Stimulated activated CD8-positive, alpha-beta memory T cell treated with anti-CD3 and anti-CD28 coated beads, Interleukin-15, amount 100 ng/mL, for 48 hours (primary cell): Measurements from ENCODE around the gene GTF2IRD1.
"Not testable (repeated sequence)": the region's sequence is repeated elsewhere in the genome, so short reads cannot be mapped to it uniquely, and the experiment has no call there.

Source experiments
- DNase-seq, 2 donors: peaks; one replicate each; pipeline ENCODE4 v3.0.0-alpha.2; 2020; ENCODE audit warnings: low read depth in 2 of 2

GTF2IRD1 gene

DNA sequence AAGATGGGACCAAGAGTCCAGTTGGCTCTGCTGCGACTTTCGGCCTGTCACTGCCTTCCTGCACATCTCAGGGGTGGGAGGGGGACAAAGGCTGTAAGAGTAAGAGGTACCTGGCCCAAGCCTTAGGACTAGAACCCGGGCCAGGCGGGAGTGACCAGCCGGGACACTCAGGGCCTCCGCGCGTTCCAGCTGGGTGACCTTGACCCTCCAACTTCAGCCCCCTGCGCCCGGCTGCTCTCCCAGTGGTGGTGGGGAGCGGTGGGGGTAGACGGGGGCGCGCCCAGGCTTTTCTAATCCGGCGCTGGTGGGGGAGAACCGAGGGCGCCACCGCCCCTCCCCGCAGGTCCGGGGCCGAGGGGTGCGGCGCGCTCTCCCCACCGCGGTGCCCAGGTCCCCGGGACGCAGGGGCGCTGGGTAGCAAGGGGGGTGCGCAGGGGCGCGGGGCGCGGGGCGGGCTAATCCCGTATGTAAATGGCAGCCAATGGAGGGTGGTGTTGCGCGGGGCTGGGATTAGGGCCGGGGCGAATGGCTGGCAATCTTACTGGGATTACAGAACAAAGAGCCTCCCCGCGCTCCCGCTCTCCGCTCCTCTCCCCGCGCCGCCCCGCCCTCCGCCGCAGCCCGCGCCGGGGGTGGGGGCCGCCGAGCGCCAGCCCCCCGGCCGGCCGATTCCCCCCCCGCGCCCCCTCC is at the start of gene GTF2IRD1:
GTF2IRD1 (plus strand) TSS at position 585 of the 690 bp plus-strand sequence. CDS start 54,175 bp downstream, outside the sequence.
- peak in 1 of 2 donors; percentile 27 for DNase-seq

GRCh38 chr7:74404388-74404700 is 49.4 kb upstream of the GTF2IRD1 start:
- no peak for DNase-seq

GRCh38 chr7:74404741-74405140 is 49.0 kb upstream of the GTF2IRD1 start:
- no peak for DNase-seq

DNA sequence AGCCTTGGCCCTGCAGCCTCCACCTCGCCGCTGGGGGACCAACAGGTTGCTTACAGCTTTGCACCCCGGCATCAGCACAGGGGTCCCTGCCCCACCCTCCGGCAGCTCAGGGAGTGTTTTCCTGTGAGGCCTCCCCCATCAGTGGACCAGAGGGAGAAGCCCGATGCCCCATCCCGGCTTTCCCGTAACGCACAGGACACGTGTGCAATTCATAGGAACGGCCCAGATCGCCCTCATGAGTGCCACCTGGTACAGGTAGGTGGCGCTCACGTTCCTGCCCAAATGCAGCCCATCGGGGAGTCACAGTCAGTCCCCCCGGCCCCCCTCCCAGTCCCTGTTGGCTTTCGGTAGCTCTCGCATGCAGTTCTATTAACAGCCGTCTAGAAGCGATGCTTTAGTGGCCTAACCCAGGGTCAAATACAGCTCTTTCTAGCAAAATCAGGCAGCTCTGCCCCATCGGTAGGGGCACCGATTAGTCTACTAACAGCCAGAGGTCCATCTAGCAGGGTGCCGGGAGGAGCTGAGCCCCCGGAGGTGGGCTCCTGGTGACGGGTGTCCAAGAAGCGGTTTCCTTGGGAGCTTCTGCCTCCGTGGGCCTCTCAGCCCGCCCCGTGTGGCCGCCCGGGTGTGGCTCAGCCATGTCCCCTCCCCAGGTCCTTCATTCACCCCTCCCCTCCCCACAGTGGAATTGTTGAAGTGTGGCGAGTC is 48.4 kb upstream of the GTF2IRD1 start:
- DNase-seq = no peak

DNA sequence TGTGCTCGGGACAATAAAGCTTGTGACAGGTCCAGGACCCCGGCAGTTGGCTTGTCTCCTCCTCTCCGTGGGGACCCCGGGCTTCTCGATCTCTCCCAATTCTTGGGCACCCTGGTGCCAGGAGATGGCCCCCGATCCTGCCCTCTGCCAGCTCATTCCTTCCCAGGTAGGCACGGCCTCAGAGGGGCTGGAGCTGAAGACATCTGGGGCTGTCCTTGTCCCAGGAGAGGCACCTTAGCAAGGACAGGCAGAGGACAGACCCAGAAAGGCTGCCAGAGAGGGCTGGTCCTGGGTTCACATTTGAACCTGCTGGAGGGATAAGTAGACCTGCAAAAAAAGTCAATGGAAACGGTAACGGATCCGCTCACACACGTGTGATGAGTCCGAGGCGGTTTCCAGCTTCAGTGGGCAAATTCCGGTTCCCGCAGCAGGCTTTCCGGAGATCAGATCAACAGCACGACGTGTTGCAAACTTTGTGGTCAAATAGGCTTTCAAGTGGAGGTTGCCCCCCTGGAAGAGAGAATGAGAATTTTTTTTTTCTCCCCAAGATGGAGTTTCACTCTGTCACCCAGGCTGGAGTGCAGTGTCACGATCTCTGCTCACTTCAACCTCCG is 47.7 kb upstream of the GTF2IRD1 start:
- no peak for DNase-seq

- no peak for DNase-seq
These were observed 45.7 kb upstream of the GTF2IRD1 start for GRCh38 chr7:74407958-74408357.

DNA sequence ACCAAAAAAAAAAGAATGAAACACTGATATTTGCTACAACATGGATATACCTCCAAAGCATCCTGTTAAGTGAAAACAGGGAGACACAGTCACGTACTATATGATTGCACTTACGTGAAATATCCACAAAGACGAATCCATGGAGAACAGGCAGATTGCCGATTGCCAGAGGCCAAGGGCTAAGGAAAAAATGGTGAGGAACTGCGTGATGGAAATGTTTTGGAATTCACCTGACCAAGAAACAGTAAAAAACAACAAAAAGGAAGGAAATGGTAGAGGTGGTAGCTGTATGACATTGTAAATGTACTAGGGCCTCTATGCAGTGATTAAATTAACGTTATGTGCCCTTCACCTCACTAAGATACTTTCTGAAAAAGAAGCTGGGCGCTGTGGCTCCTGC is 44.1 kb upstream of the GTF2IRD1 start:
- no peak for DNase-seq

DNA sequence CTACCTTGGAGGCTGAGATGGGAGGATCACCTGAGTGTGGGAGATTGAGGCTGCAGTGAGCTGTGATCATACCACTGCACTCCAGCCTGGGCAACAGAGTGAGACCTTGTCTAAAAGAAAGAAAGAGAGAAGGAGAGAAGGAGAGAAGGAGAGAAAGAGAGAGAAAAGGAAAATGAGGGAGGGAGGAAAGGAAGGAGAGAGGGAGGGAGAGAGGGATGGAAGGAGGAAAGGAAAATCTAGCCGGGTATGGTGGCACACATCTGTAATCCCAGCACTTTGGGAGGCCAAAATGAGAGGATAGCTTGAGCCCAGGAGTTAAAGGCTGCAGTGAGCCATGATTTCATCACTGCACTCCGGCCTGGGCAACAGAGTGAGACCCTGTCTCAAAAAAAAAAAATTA is 42.9 kb upstream of the GTF2IRD1 start:
- no peak for DNase-seq

DNA sequence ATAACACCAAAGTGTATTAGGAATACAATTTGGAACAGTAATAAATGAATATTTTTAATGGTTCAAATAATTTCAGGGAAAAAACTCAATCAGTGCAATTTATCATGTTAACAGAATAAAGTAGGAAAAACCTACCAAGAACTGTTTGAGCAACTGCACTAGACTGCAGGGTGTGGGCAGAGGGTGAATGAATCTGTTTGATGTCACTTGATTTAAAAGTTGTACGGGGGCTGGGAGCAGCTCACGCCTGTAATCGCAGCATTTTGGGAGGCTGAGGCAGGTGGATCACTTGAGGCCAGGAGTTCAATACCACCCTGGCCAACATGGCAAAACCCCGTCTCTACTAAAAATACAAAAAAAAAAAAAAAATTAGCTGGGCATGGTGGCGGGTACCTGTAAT is 42.1 kb upstream of the GTF2IRD1 start:
- not testable (repeated sequence) for DNase-seq

DNA sequence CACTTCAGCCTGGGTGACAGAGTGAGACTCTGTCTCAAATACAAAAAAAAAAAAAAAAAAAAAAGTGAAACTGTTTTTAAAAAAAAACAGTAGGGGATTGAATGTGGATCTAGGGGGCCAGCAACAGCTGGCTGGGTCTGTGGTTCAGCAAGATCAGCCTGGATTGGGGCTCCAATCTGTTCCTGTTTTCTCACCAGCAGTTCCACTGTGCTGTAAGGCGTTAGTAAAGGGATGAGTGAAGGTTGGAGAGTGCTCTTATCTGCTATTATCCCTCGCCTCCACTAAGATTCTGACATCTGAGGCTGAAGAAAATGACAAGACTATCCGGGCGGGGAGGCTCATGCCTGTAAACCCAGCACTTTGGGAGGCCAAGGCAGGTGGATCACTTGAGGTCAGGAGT is 41.6 kb upstream of the GTF2IRD1 start:
- DNase-seq = no peak

- no peak for DNase-seq
These were observed 41.1 kb upstream of the GTF2IRD1 start for GRCh38 chr7:74412603-74413002.

GRCh38 chr7:74414595-74415333 is 38.9 kb upstream of the GTF2IRD1 start:
- DNase-seq = not testable (repeated sequence)

DNA sequence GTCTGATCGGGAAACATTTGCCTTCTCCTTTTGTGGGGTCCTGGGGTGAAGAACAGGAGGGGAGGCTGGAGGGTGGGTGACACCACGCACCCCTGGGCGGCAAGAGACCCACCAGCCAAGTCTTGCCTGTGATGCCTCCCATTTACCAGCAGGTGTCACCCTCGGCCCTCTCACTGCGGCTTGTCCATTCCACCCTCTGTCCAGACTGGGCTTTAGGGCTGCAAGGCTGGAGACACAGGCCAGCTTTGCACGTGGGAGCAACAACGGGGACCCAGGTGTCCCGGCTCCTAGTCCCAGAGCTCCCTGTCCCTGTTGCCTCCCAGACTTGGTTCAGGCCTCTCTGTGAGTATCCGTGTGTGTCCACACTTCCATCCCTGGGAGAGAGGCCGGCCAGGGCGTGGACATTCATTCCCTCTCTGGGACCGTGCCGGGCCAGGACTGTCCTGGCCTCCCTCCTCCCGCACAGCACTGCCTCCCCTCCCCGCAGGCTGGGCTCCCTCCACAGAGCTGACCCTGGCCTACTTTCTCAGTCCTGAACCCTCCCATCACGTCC is 36.2 kb upstream of the GTF2IRD1 start:
- DNase-seq = peak; percentile 5 to 20

DNA sequence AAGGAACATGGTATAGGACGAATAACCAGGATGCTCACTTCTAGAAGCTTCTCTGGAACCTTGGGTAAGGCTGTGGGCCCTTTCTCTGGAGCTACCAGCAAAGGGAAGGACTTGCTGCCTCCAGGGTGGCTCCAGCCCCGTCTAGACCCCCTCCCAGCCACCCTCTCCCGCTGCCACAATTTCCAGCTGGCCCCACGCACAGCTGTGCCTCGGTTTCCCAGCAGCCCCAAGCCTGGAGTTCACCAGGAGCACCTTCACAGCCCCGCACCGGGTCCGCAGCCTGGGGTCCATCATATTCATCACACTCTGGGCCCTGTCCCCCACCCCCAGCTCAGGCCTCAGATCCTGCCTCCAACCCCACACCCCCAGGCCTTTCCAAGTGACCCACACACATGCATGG is 35.6 kb upstream of the GTF2IRD1 start:
- DNase-seq = no peak

GRCh38 chr7:74418538-74418937 is 35.2 kb upstream of the GTF2IRD1 start:
- no peak for DNase-seq

GRCh38 chr7:74419232-74419631 is 34.5 kb upstream of the GTF2IRD1 start:
- DNase-seq = not testable (repeated sequence)

DNA sequence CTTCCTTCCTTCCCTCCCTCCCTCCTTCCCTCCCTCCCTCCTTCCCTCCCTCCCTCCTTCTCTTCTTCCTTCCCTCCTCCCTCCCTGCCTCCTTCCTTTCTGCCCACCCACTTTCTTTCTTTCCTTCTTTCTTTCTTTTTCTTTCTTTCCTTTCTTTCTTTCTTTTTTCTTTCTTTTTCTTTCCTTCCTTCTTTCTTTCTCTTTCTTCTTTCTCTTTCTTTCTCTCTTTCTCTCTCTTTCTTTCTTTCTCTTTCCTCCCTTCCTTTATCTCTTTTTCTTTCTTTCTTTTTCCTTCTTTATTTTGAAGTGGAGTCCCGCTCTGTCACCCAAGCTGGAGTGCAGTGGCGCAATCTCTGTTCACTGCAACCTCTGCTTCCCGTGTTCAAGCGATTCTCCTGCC is 33.7 kb upstream of the GTF2IRD1 start:
- no peak for DNase-seq

DNA sequence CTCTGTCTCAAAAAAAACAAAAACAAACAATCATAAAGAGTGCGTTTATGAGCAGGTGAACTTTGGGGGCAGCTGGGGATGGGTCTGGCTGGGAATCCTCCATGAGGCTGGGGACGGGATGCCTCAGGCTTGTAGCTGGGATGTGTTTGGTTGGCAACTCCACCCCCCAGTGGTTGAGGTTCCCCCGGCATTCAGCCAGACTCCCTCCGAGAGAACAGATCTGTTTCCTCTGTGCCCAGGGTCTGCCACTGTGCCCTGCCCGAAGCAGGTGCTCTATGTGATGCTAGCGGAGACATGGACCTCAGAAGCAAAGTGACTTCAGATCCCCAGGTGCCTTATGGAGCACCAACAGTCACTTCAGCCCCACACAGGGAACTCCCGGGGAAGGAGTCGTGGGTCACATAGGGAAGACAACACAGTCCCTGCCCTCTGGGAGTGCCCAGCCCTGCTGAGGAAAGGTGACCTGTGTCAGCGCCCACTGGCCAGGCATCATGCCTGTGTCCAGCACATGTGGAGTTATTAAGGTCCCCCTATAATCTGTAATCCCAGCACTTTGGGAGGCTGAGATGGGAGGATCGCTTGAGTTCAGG is 29.3 kb upstream of the GTF2IRD1 start:
- DNase-seq = no peak

DNA sequence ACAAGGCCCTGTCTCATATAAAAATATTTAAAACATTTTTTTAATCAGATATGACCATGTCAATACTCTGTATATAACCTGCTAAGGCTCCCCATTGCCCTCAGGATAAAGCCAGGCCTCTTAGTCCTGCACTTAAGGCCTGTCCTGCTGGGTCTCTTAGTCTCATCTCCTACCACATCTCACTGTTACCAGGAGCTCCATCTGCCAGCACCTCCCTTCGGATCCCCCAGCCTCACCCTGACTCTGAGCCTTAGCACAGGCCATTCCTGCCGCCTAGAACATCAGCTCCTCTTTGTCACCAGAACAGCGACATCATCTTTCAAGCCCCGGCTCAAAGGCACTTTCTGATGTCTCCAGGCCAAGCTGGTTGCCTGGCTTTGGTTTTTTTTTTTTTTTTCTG is 25.7 kb upstream of the GTF2IRD1 start:
- no peak for DNase-seq

- no peak for DNase-seq
These were observed 24.5 kb upstream of the GTF2IRD1 start for GRCh38 chr7:74429153-74429747.

GRCh38 chr7:74430409-74430808 is 23.3 kb upstream of the GTF2IRD1 start:
- DNase-seq = not testable (repeated sequence)
